Dermis blood vessel endothelial cell (primary cell): Measurements from ENCODE around the gene CASP8. TPM values are rescaled to one million over a fixed set of nuclear protein-coding genes. Genes with fewer than 3 reads are reported as not detected.

ENCODE experiments used
- total RNA-seq: library from RNA; depleted of rRNA; stranded (reverse); fragments of >200 nt; gene quantifications from 2 replicates; pipeline ENCODE4 v1.2.3, GENCODE V29; 2014

The CASP8 gene
- total RNA-seq, 1 donor from 2014 or later, result 16.5 TPM

Other genes with a start within 250 kb of the CASP8 start
- gene HYCC2, start 188.9 kb upstream of the CASP8 start, total RNA-seq, result 13.6 and 14.2 TPM in 2 replicates
- gene NDUFB3, start 188.5 kb upstream of the CASP8 start, total RNA-seq, result 82.0 and 92.2 TPM in 2 replicates
- 174 and 316 TPM in 2 replicates for gene CFLAR, start 144.4 kb upstream of the CASP8 start, total RNA-seq
- gene CASP10, start 77.4 kb upstream of the CASP8 start, total RNA-seq, result 68.7 and 94.8 TPM in 2 replicates
- 0.84 and 2.0 TPM in 2 replicates for gene FLACC1, start 96.8 kb downstream of the CASP8 start, total RNA-seq
- 40.7 and 63.1 TPM in 2 replicates for gene TRAK2, start 190.9 kb downstream of the CASP8 start, total RNA-seq
- gene STRADB, start 191.2 kb downstream of the CASP8 start, total RNA-seq, result 18.2 and 18.6 TPM in 2 replicates